Liver (tissue), 9 donors: ENCODE data around the gene MUC7. TPM values are rescaled to one million over a fixed set of nuclear protein-coding genes. Genes with fewer than 3 reads are reported as not detected.

Experiments
- DNase-seq: peaks from one replicate; pipeline ENCODE4 v3.0.0-alpha.2; 2017; ENCODE audit warnings: low spot score
- H3K27ac ChIP-seq, 2 donors: one replicate each; pipeline ENCODE4 v1.7.0; 2013; ENCODE audit warnings: inconsistent platforms in 2 of 2, low read length in 2 of 2, control low read depth in 1 of 2, low read depth in 1 of 2, mild to moderate bottlenecking in 1 of 2
- H3K27me3 ChIP-seq, 4 donors: one replicate each; pipeline versions ENCODE4 v1.6.1 to v1.7.0; 2013; ENCODE audit warnings: low read length in 3 of 4, inconsistent platforms in 1 of 4, mild to moderate bottlenecking in 1 of 4, moderate library complexity in 1 of 4; ENCODE audit not compliant: control insufficient read depth in 4 of 4, insufficient read depth in 4 of 4
- H3K36me3 ChIP-seq, 4 donors: one replicate each; pipeline versions ENCODE4 v1.6.1 to v1.7.0; 2013; ENCODE audit warnings: low read length in 3 of 4, mild to moderate bottlenecking in 3 of 4, low read depth in 1 of 4, moderate library complexity in 1 of 4; ENCODE audit not compliant: control insufficient read depth in 4 of 4, insufficient read depth in 3 of 4
- H3K4me1 ChIP-seq, 4 donors: one replicate each; pipeline versions ENCODE4 v1.6.1 to v1.7.0; 2013; ENCODE audit warnings: low read length in 3 of 4, mild to moderate bottlenecking in 3 of 4, moderate library complexity in 1 of 4; ENCODE audit not compliant: control insufficient read depth in 4 of 4, insufficient read depth in 4 of 4
- H3K4me3 ChIP-seq, 3 donors: one replicate each; pipeline versions ENCODE4 v1.6.1 to v1.7.0; 2013; ENCODE audit warnings: low read length in 3 of 3, control low read depth in 1 of 3, low read depth in 1 of 3, mild to moderate bottlenecking in 1 of 3
- H3K9ac ChIP-seq, 2 donors: one replicate each; pipeline ENCODE4 v1.7.0; 2013; ENCODE audit warnings: low read length in 2 of 2, mild to moderate bottlenecking in 2 of 2, moderate library complexity in 2 of 2, control low read depth in 1 of 2, low read depth in 1 of 2
- H3K9me3 ChIP-seq, 4 donors: one replicate each; pipeline versions ENCODE4 v1.6.1 to v1.7.0; 2013; ENCODE audit warnings: low read length in 3 of 4; ENCODE audit not compliant: control insufficient read depth in 4 of 4
- ATF3 ChIP-seq: IDR thresholded peaks from 2 replicates; pipeline ENCODE4 v1.6.1; 2016; ENCODE audit warnings: antibody characterized with exemption
- CTCF ChIP-seq: fragments of 150-350 bp; IDR thresholded peaks from 2 replicates; pipeline ENCODE4 v1.5.1; 2017; ENCODE audit warnings: improper control_type of control experiment, low read depth, low read length; ENCODE audit not compliant: missing input control
- EGR1 ChIP-seq, 2 donors: IDR thresholded peaks; 2 replicates each; pipeline ENCODE4 v1.6.1; 2016 to 2018; ENCODE audit warnings: antibody characterized with exemption in 2 of 2, low read depth in 2 of 2
- FOXA1 ChIP-seq: IDR thresholded peaks from 2 replicates; pipeline ENCODE4 v1.6.1; 2016; ENCODE audit warnings: antibody characterized with exemption
- FOXA2 ChIP-seq: IDR thresholded peaks from 2 replicates; pipeline ENCODE4 v1.6.1; 2016; ENCODE audit warnings: antibody characterized with exemption
- HNF4A ChIP-seq, 2 donors: conservative IDR thresholded peaks; 2 replicates each; pipeline ENCODE4 v1.6.1; 2016; ENCODE audit warnings: antibody characterized with exemption in 2 of 2, mild to moderate bottlenecking in 2 of 2
- HNF4G ChIP-seq: IDR thresholded peaks from 2 replicates; pipeline ENCODE4 v1.6.1; 2016; ENCODE audit warnings: antibody characterized with exemption
- JUND ChIP-seq, 2 donors: IDR thresholded peaks; 2 replicates each; pipeline ENCODE4 v1.6.1; 2016; ENCODE audit warnings: antibody characterized with exemption in 2 of 2
- NR2F2 ChIP-seq: IDR thresholded peaks from 2 replicates; pipeline ENCODE4 v1.6.1; 2016; ENCODE audit warnings: antibody characterized with exemption
- RAD21 ChIP-seq, 2 donors: IDR thresholded peaks; 2 replicates each; pipeline ENCODE4 v1.6.1; 2016; ENCODE audit warnings: antibody characterized with exemption in 2 of 2, mild to moderate bottlenecking in 2 of 2
- REST ChIP-seq: IDR thresholded peaks from 2 replicates; pipeline ENCODE4 v1.6.1; 2016; ENCODE audit warnings: antibody characterized with exemption, mild to moderate bottlenecking
- RXRA ChIP-seq, 2 donors: IDR thresholded peaks; 2 replicates each; pipeline ENCODE4 v1.6.1; 2017 to 2018; ENCODE audit warnings: antibody characterized with exemption in 2 of 2, mild to moderate bottlenecking in 1 of 2
- SP1 ChIP-seq: IDR thresholded peaks from 2 replicates; pipeline ENCODE4 v1.6.1; 2018; ENCODE audit warnings: antibody characterized with exemption, mild to moderate bottlenecking
- TAF1 ChIP-seq: conservative IDR thresholded peaks from 2 replicates; pipeline ENCODE4 v1.6.1; 2016; ENCODE audit warnings: antibody characterized with exemption, mild to moderate bottlenecking
- ZBTB33 ChIP-seq: IDR thresholded peaks from 2 replicates; pipeline ENCODE4 v1.6.1; 2016; ENCODE audit warnings: antibody characterized with exemption
- WGBS: extraction: QIAGEN DNeasy Blood & Tissue Kit; methylation state at CpG from one replicate; pipeline ENCODE4 v1.1.7; 2013; 5-methylcytosine and 5-hydroxymethylcytosine counted together
- polyA plus RNA-seq, 2 donors: library from polyadenylated mRNA; stranded (reverse) in 1 of 2; unstranded in 1 of 2; fragments of 200-250 nt in 1 of 2; fragments of >200 nt in 1 of 2; fragmentation: Nextera tagmentation in 1 of 2; extraction: Ambion mirVana in 1 of 2; gene quantifications; one replicate each; pipeline versions ENCODE4 v1.2.1 to v1.2.3, GENCODE V29; 2013 to 2015
- total RNA-seq, 2 donors: library from RNA; depleted of rRNA; stranded (reverse); fragments of >200 nt; gene quantifications; one replicate each; pipeline ENCODE4 v1.2.3, GENCODE V29; 2014
- donor health status: healthy.
- donor health status: healthy.
- donor health status: healthy.
- donor health status: healthy.
- donor health status: healthy.

Gene MUC7
- not detected for total RNA-seq
- polyA plus RNA-seq = not detected

GRCh38 chr4:70471897-70472296 lies at the start of gene MUC7:
TSS of gene MUC7 (plus strand) at chr4:70472197. CDS start at chr4:70474022, 1,825 bp downstream.
- H3K27me3 ChIP-seq = no peaks in the 10 kb centered on the region
- no peaks in the 10 kb centered on the region for H3K36me3 ChIP-seq
- no peak for DNase-seq
- H3K27ac ChIP-seq = no peak within 1 kb of the TSS
- no peak within 1 kb of the TSS for H3K9ac ChIP-seq
- no peak within 1 kb of the TSS for H3K4me3 ChIP-seq
- TF ChIP-seq ATF3 = no peak
- TF ChIP-seq RXRA (IDR thresholded peaks at IDR 0.05) = no peak
- TF ChIP-seq CTCF = no peak
- TF ChIP-seq ZBTB33 = no peak
- TF ChIP-seq FOXA2 = no peak
- H3K4me1 ChIP-seq = no peaks in the 10 kb centered on the region
- WGBS = 72% methylated on average over 4 of the region's 4 CpGs
- H3K9me3 ChIP-seq = no peaks in the 10 kb centered on the region

GRCh38 chr4:70425306-70425705 lies 46.7 kb upstream of the MUC7 start:
- DNase-seq = no peak
- H3K4me1 ChIP-seq = no peaks in the 10 kb centered on the region
- H3K27me3 ChIP-seq = peaks cover 0 to 5% (median 0%) of the 10 kb centered on the region in 4 donors
- H3K4me3 ChIP-seq = no peak overlapping the region
- no peaks in the 10 kb centered on the region for H3K36me3 ChIP-seq
- no peak overlapping the region for H3K27ac ChIP-seq
- no peak for TF ChIP-seq RAD21 (IDR thresholded peaks at IDR 0.05)
- TF ChIP-seq JUND (IDR thresholded peaks at IDR 0.05) = no peak
- no peak for TF ChIP-seq HNF4A (conservative IDR thresholded peaks at IDR 0.05)
- TF ChIP-seq ATF3 = no peak
- TF ChIP-seq TAF1 = no peak
- TF ChIP-seq EGR1 (IDR thresholded peaks at IDR 0.05; ENCODE audit: low read depth in 2 of 2) = no peak
- no peak for TF ChIP-seq HNF4G
- no peak for TF ChIP-seq REST
- no peak for TF ChIP-seq FOXA1
- TF ChIP-seq SP1 = no peak
- TF ChIP-seq RXRA (IDR thresholded peaks at IDR 0.05) = no peak
- no peak for TF ChIP-seq NR2F2
- WGBS = 87% methylated on average over 1 of the region's 1 CpG
- no peak overlapping the region for H3K9ac ChIP-seq
- no peaks in the 10 kb centered on the region for H3K9me3 ChIP-seq
